ENCODE results near the gene IZUMO4.
A peak's percentile ranks its signal among the peaks of the same experiment; 100 is the strongest.
"Not testable (repeated sequence)": the region's sequence is repeated elsewhere in the genome, so short reads cannot be mapped to it uniquely, and the experiment has no call there.

The IZUMO4 gene

DNA sequence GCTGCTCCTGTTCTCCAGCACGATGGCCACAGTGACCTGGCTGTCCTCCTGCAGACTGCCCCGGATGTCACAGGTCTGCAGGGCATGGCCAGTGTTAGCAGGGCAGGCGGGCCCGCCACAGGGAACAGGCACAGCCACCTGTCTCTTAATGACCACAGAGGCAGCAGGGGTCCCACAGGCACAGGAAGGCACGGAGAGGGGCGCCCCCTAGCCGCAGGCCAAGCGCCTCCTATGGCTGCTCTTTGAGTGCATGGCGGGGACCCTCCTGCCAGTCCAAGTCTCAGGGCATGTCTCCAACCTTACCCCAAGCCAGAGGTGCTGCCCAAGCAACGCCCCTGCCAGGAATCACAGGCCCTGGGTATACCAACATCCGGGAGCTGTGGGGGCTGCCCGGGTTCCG lies 14.1 kb downstream of the IZUMO4 start:
- DNase-seq: no peak

DNA sequence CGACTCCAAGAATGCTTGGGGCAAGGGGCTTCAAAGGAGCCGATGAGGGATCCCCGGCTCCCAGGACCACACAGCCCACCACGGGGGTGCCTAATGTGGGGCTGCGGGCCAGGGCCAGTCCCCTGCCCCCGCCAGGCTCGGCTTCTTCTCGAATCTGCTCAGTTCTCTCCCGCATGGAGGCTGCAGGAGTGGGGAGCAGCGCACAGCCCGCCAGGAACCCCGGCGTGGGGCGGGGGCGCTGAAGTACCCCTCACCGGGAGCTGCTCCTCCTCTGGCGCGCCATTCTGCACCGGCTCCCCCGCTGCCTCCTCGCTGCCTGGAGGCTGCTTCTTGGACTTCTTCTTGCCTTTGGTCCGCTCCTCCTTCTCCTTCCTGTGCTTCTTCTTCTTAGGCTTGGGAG lies 14.7 kb downstream of the IZUMO4 start:
- DNase-seq: no peak

DNA sequence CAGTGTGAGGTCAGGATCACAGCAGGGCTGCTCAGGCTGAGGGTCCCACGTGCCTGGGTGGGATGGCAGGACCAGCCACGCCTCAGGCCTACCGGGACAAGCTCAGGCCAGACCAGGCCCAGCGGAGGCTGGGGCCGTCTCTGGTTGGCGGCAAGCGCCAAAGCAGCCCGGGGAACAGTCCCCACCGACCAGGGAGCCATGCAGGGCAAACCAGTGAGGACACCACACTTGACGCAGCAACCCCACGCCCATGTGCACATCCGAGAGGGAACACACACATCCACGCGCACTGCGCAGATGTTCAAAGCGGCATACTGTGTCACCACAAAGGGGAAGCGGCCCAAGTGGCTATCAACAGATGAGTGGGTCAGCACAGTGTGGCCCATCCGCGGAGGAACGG lies 15.2 kb downstream of the IZUMO4 start:
- peak; percentile 75 for DNase-seq

DNA sequence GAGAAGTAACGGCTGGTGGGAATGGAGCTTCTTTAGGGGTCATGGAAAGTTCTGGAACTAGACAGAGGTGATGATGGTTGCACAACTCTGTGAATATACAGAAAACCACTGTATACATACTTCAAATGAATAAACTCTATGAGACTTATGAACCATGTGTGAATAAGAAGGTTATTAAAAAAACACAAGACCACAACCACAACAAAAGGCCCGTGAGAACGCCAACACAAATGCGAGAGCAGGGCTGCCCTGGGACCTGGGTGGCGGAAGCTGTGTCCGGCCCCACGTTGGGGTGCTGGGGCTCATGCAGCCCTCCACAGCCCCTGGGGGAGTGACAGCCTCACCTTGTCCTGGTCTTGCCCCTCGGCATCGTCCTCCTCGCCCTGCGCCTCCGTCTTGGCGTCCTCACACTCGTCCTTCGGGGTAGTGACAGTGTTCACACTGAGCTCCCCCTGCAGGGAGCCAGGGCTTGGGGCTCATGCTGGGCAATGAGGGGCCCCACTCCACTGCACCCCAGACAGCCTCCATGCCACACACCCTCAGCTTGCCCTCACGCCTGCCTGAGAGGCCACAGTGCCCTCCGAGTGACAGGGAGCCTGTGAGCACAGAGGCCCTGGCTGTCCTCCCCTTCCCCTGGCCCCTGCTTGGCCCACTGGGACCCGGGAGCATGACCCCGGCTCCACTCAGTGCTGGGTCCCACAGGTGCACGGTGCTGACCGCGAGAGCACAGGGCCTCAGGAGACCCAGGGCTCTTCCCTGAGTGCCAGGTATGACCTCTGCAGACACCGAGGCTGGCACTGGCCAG lies 16.0 kb downstream of the IZUMO4 start:
- DNase-seq: no peak

DNA sequence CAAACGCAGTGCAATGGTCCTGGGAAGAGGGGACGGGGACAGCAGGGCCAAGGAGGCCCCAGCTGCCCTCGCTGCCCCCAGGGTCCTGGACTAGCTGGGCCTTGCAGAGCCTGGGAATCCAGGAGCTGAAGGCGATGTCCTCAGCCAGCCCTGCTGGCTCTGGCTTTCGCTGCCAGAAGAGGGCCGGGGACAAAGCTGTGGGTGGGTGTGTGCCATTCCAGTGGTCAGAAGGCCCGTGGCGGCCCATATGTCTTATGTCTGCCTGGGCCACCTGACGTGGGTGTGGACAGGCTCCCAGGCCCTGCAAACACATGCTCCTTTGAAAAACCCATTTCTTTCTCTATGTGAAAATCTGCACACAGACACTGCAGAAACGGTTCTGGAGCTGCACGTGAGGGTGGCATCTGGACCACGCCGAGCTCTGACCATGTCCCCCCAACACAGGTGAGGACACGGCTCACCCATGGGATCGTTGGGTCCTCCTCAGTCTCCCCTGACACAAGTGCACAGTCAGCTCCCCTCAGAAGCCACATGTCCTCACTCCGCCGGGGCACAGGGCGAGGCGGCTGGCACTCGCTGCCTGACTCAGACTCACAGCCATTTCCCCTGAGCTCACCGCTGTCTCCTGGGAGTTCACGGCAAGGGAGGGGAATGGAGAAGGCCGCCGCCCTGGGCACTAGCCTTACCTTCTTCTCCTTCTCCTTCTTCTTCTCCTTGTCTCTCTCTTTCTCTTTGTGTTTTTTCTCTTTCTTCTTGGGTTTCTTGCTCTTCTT lies 16.9 kb downstream of the IZUMO4 start:
- DNase-seq: no peak

DNA sequence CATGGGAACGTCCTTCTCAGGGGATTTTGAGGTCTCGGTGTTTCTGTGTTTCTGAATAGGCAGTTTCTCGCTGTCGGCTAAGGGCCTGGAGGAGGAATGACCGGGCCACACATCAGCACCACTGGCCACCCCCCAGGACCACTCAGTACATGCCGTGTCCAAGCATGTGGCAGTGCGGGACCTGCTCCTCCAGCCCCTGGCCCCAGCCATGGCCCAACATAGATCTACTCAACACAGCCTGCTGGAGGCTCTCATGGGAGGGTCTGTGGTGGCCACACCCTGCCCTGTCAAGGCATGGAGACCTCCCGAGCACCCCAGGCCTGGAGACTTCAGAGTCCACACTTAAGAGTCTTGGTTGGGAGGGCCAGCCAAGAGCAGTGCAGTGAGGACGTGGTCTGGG lies 17.5 kb downstream of the IZUMO4 start:
- DNase-seq: no peak

DNA sequence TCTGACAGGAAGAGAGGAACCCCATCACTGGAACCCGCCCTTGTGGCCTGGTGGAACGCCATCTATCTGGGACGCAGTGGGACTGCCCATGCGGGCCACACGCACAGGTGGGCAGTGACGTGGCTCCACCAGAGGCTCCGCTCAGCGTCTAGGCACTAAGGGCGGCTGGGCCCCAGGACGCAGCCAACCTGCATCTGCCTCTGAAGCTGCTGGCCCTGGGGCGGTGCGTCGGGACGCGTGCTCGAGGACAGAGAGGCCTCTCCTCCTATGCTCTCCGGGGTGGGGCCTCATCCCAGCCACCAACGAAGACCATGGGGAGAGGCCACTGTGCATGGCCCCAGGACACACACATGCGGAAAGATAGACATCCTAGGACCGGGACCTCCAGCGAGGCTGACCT lies 18.1 kb downstream of the IZUMO4 start:
- no peak for DNase-seq

DNA sequence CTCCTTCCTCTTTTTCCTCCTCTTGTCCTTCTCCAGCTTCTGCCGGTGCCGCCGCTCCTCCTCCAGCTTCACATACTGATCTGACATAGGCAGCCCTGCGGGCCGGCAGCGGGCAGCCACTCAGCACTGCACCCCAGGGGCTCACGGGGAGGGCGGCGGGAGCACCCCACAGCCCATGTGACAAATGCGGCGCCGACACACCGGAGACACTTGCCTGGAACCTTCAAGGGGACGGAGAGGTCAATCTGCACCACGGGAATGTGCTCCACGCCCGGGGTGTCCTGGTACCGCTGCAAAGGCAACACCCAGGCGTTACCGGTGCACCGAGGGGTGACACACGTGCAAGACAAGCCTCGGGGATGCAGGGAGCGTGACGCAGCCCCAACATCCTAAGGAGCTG lies 18.6 kb downstream of the IZUMO4 start:
- no peak for DNase-seq

DNA sequence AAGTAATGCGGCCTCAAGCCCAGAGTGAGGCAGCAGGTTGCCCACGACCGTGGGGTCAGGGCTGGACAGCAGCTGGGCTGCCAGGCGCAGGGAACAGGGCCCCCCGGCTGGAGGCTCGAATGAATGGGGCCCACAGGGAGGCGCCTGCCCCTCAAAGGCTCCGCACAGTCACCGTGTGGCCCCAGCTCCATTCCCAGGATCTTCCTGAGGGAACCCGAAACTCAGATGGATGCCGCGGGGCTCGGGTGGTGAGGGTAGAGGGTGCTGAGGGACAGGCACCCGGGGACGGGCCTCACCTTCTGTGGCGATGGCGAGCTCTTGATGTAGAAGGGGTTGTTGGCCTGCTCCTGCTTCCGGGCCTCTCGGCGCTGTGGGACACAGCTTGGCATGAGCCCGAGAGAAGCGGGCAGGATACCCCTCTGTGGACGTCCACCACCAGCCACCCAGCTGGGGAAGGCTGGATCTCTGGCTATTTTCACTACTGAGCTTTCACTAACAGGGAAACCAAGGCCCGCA lies 19.3 kb downstream of the IZUMO4 start:
- DNase-seq: no peak

DNA sequence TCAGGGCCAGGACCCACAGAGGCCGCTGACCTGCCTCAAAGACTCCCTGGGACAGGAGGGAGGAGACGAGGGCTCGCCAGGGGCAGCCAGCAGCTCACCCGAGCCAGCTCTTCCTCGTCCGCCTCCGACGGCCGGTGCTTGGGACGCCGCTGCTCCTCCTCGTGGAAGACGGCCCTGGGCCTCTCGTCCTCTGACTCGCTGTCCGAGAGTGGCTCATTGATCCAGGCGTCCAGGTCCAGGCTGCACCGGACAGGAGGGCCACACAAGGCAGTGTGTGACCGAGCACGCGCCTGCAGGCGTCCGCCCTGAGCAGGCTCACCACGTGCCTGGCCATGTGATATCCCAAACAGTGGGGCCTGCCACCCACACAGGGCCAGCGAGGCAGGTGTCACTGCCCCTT lies 19.8 kb downstream of the IZUMO4 start:
- DNase-seq: no peak

DNA sequence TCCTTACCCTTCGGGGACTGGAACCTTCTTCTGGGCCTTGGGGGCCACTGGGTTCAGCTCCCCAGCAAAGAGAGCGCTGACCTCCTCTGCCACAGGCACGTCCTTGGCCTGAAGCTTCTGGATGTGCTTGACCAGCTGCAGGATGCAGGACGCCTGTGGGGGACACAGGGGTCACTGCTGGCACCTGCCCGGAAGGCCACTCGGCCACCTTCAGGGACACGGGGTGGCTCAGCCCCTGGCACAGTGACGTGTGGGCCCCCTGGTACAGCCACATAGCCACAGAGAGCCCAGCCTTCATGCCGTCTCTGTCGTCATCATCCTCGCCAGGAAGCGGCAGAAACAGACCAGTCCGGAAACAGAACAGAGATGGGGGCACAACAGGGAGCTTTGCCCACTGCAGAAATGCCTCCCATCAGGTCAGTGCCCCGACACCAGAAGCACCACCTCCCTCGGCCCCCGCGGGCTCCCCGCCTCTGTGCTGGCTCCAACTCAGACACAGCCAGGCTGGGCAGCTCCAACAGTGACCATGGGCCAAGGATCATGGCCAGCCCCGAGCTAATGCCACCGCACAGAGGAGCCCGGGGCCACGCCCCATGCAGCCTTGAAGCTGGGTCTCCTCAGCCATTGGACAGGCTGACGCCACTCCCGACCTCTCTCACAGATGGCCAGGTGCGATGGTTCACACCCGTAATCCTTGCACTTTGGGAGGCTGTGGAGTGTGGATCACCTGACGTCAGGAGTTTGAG lies 20.7 kb downstream of the IZUMO4 start:
- DNase-seq: no peak

DNA sequence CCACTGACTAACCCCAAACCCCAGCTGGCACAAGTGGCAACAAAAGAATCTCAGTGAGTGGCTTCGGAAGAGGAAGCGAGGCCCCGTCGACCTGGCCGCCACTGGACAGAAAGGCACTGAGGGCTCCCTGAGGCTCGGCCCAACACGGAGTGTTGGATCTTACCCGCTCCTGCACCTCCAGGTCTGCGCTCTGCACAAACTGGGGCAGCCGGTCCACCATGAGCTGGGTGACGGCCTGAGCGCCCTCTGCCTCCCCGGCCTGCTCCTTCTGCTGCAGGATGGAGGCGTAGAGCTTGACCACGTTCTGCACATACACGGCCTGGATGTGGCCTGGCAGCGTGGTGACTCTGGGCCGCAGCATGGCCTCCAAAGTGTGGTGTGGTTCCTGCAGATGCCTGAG lies 21.7 kb downstream of the IZUMO4 start:
- DNase-seq: no peak

DNA sequence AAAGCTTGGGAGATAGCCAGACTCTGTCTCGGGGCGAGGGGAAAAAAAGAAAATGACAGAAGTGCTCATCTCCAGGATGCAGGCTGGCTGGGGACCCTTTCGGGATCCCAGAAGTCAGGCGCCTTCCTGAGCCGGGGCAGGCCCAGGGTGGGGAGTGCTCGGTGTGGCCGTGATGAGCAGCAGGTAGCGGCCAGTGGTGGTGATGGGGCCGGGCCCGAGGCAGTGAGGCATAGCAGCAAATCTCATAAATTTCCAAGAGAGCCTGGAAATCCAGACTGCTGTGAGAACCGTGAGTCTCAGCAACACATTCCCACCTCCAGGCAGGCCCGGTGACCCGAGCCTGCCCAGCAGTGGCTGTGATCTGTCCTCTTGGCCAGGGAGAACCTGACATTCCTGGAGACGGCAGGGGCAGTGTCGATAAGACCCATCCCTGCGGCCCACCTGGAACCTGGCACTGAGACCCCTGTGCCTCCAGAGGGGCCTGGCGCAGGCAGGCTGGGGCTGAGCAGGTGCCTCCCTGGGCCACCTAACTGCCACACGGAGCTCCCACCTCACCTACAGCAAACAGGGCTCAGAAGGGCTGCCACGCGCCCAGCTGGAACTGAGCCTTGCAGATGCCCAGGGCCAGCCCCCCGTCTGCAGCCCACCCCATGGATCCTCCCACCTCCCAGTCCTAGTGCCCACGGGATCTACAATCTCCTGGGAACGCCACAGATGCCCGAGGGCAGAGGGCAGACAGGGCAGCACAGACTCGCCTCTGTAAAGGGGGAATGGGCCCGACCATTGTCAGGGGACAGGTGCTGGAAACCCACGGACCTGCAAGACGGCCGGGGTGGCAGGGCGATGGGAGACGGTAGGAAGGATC lies 23.4 kb downstream of the IZUMO4 start:
- no peak for DNase-seq

DNA sequence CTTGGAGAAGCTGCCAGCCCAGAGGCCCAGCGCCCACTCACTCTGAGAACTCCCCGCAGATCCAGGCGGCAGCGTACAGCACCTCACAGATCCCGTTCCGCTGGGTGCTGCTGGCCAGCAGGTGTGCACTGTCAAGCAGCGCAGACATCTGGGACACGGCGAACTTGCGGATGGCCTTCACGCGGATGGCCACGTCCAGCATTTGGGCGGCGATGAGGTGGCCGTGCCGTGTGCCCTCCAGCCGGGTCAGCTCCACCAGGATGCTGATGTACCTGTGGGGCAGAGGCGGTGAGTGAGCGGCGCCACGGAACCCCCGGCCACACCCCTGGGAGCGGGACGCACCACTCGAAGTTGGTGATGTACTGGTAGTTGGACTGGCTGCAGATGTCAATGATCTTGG lies 24.1 kb downstream of the IZUMO4 start:
- DNase-seq: no peak

DNA sequence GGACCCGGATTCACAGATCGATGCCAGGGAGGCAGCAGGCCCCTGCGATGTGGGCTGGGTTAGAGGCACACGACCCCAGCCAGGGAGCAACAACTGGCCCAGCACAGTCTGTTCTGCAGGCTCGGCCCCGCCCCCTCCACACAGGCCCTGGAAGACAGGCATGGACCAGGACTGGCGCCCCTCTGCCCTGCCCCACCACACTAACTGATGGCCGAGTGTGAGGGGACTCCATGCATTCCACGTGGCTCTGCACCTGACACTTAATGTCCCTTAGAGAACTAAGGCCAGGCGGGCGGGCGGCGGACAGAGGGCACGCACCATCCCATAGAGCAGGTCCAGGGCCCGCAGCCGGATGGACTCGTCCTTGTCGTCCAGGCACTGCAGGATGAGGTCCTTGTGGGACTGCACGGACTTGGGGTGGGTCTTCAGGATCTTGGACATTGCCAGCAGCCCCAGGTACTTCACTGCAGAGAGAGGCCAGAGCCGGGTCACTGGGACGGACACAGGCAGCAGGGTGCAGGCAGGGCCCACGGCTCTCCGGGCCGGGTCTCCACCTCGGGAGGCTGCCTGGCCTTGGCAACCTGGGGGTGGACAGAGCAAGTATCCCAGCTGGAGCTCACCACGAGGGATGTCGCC lies 24.8 kb downstream of the IZUMO4 start:
- DNase-seq: no peak

DNA sequence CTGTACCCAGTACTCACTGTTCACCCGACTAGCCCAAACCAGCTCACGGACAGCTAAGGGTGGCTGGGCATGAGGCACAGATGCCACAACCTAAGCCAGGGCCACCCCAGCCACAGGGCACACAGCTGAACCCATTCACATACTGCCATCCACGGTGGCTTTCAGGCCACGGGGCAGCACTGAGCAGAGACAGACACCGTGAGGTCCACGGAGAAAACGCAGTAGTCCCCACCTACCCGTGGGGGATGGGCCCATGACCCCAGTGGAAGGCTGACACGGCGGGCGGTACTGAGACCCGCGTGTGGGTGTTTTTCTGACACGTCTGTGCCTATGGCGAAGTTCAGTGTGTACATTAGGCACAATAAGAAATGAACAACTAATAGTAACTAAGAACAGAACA lies 25.5 kb downstream of the IZUMO4 start:
- no peak for DNase-seq

DNA sequence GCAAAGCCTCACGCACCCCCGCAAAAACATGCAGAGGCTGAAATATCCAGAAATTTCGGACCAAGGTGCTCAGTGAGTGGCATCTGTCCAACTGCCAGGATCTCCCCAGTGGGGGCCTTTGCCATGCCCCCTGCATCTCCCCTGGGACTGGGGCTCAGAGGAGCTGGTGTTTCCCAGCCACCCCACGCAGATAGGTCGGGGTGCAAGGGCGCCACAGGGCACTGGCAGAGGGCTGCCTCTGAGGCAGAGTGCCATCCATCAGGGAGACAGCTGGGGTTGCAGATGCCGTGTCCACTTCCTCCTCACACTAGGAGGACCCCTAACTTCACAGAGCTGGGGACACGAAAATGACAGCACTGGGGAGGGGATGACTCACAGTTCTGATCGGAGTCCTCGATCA lies 26.3 kb downstream of the IZUMO4 start:
- no peak for DNase-seq

DNA sequence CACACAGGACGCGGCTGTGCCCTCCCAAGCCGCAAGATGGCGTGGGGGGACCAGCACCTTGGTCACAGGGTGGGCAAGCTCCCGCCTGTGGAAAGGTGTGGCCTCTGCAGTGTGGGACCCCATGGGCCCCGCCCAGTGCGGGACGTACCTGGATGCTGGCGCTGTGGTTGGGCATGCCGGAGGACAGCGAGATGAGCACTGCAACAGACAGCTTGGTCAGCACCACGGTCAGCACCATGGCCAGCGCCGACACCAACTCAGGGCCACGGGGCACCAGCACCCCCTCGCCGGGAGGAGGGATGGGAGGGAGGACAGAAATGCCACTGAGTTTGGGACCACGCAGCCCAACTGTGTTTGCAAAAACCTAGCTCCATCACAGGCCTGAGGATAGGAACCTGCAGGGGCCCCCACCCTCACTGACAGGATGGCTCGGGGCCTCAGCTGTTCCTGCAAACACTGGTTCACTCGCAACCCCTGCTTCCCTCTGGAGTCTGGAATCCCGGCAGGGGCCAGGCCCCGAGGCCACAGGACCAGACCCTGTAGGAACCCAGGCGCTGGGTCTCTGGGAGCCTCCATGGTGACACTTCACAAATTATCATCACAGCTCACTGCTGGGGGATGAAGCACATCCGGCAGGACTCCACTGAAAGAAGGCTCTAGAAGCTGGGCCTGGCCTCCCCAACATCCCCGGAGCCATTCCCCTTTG lies 27.1 kb downstream of the IZUMO4 start:
- DNase-seq: no peak

DNA sequence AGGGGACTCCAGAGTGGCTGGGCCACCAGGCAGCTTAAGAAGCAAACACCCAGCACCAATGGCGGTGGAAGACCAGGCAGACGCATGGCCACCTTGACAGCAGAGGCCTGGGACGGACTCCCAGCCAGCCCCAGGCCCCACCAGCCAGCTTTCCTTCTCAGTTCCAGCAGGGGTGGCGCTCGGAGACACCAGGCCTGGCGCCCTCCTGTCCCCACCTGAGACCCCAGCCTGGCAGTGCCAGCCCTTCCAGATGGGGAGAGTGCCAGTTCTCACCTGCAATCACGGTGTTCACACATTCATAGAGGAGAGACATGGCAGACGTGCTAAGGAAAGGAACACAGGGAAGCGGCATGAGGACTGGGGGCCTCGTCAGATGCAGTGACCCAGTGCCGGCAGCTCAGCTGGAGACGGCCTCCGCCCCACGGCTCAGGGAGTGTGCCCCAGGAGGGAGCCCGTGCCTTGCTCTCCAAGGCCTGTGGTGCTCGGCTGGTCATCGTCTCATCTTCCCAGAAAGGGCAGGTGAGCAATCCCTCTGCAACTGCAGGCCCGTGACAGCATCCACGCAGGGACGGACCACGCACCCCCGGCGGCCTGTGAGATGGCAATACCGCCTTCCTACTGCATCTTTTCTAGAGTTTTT lies 30.3 kb downstream of the IZUMO4 start:
- no peak for DNase-seq

DNA sequence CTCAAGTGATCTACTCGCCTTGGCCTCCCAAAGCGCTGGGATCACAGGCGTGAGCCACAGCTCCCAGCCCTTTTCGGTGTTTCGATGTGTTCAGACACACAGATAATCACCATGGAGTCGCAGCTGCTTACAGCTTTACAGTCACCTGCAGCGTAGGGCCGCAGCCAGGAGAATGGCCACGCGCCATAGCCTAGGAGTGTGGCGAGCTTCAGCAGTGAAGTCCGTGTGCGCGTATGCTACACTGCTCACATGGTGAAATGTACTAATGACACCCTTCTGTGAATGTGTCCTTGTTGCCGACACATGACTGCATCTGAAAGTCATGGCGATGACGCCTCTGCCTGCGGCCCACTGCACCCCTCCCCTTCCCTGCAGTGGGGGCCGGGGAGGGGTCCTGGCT lies 31.0 kb downstream of the IZUMO4 start:
- no peak for DNase-seq

DNA sequence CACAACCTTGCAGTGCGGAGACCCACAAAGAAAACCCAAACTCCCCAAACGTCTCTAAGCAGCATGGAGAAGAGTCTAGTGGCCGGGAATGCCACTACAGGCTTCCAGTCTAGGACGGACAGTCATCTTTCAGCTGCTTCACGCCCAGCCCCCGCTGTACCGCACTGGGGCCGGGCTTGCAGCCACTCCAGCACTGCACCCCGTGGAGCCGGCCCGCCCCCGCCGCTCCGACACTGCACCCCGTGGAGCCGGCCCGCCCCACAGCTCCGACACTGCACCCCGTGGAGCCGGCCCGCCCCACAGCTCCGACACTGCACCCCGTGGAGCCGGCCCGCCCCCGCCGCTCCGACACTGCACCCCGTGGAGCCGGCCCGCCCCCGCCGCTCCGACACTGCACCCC lies 31.5 kb downstream of the IZUMO4 start:
- DNase-seq: not testable (repeated sequence)

Data from MV-4-11 (cell line).